ENCODE results near the gene GPC6.

- TF ChIP-seq CTCF (conservative IDR thresholded peaks at IDR 0.05; ENCODE audit: low read length) (no peak), EZH2phosphoT487 (IDR thresholded peaks at IDR 0.05; ENCODE audit: borderline replicate concordance, low read depth, low read length) (no peak)
Observed at GRCh38 chr13:93740334-93740733, 513.7 kb downstream of the GPC6 start.

Data from OCI-LY7 (cell line).